Myocyte (in vitro differentiated cells): ENCODE measurements around the gene COLGALT1. TPM values are rescaled to one million over a fixed set of nuclear protein-coding genes. Genes with fewer than 3 reads are reported as not detected.
A peak's percentile ranks its signal among the peaks of the same experiment; 100 is the strongest.
"Not testable (repeated sequence)": the region's sequence is repeated elsewhere in the genome, so short reads cannot be mapped to it uniquely, and the experiment has no call there.

Source experiments
- DNase-seq: peaks from one replicate; pipeline ENCODE4 v3.0.0-alpha.2; 2012; ENCODE audit warnings: low read depth
- total RNA-seq: library from RNA; depleted of rRNA; stranded (reverse); fragments of >200 nt; gene quantifications from 2 replicates; pipeline ENCODE4 v1.2.3, GENCODE V29; 2014

The COLGALT1 gene
- total RNA-seq, 1 donor from 2014 or later = 92.8 TPM

- not testable (repeated sequence) for DNase-seq
Measured at GRCh38 chr19:17598063-17598462, 42.6 kb downstream of the COLGALT1 start.

GRCh38 chr19:17598953-17599352 is 43.5 kb downstream of the COLGALT1 start:
- DNase-seq = no peak

GRCh38 chr19:17599780-17600179 is 44.3 kb downstream of the COLGALT1 start:
- peak; percentile 34 for DNase-seq

- no peak for DNase-seq
Measured at GRCh38 chr19:17601683-17602082, 46.2 kb downstream of the COLGALT1 start.

GRCh38 chr19:17602217-17602616 is 46.8 kb downstream of the COLGALT1 start:
- DNase-seq = no peak

- DNase-seq = no peak
Measured at GRCh38 chr19:17602872-17603510, 47.5 kb downstream of the COLGALT1 start.

- no peak for DNase-seq
Measured at GRCh38 chr19:17604372-17605025, 49.0 kb downstream of the COLGALT1 start.

- DNase-seq = no peak
Measured at GRCh38 chr19:17605117-17605516, 49.7 kb downstream of the COLGALT1 start.

GRCh38 chr19:17605761-17606589 is 50.5 kb downstream of the COLGALT1 start:
- DNase-seq = peak; percentile 18

- no peak for DNase-seq
Measured at GRCh38 chr19:17606590-17607185, 51.2 kb downstream of the COLGALT1 start.

GRCh38 chr19:17607936-17608335 is 52.5 kb downstream of the COLGALT1 start:
- no peak for DNase-seq

GRCh38 chr19:17610384-17610783 is 54.9 kb downstream of the COLGALT1 start:
- no peak for DNase-seq

- DNase-seq = no peak
Measured at GRCh38 chr19:17611462-17612244, 56.2 kb downstream of the COLGALT1 start.

- no peak for DNase-seq
Measured at GRCh38 chr19:17614476-17614875, 59.0 kb downstream of the COLGALT1 start.

GRCh38 chr19:17615889-17616685 is 60.6 kb downstream of the COLGALT1 start:
- DNase-seq = no peak

- DNase-seq = no peak
Measured at GRCh38 chr19:17616686-17616960, 61.2 kb downstream of the COLGALT1 start.

- DNase-seq = no peak
Measured at GRCh38 chr19:17616961-17617806, 61.7 kb downstream of the COLGALT1 start.

GRCh38 chr19:17617807-17618192 is 62.4 kb downstream of the COLGALT1 start:
- no peak for DNase-seq

GRCh38 chr19:17618281-17618903 is 62.9 kb downstream of the COLGALT1 start:
- DNase-seq = no peak
